Osteoblast (primary cell): Measurements from ENCODE around the gene DIAPH3. TPM values are rescaled to one million over a fixed set of nuclear protein-coding genes. Genes with fewer than 3 reads are reported as not detected.

Experiments
- DNase-seq: peaks from one replicate; pipeline ENCODE4 v3.0.0; 2011; ENCODE audit warnings: low spot score, mixed read lengths; ENCODE audit not compliant: insufficient read length; ENCODE audit errors: missing footprints
- H2AFZ ChIP-seq: 2 replicates; pipeline ENCODE4 v1.6.0; 2011; ENCODE audit warnings: mild to moderate bottlenecking, low read length
- H3K27ac ChIP-seq: 2 replicates; pipeline ENCODE4 v1.5.1; 2011; ENCODE audit warnings: mild to moderate bottlenecking, low read depth, low read length, moderate library complexity
- H3K27me3 ChIP-seq: 2 replicates; pipeline ENCODE4 v1.6.0; 2012; ENCODE audit warnings: mild to moderate bottlenecking, control low read depth, inconsistent platforms, low read length, moderate library complexity; ENCODE audit not compliant: insufficient read depth
- H3K36me3 ChIP-seq: 2 replicates; pipeline ENCODE4 v1.5.1; 2011; ENCODE audit warnings: mild to moderate bottlenecking, low read length, control low read depth, moderate library complexity; ENCODE audit not compliant: insufficient read depth
- H3K4me1 ChIP-seq: 2 replicates; pipeline ENCODE4 v1.5.1; 2011; ENCODE audit warnings: mild to moderate bottlenecking, low read length, control low read depth, moderate library complexity; ENCODE audit not compliant: insufficient read depth
- H3K4me2 ChIP-seq: 2 replicates; pipeline ENCODE4 v1.6.0; 2011; ENCODE audit warnings: mild to moderate bottlenecking, low read length; ENCODE audit not compliant: insufficient read depth
- H3K4me3 ChIP-seq: fragments of 200-600 bp; sonication (generic); 3 replicates; pipeline ENCODE4 v1.5.1; 2012; ENCODE audit warnings: mild to moderate bottlenecking, low read length, inconsistent platforms; ENCODE audit not compliant: insufficient read depth
- H3K79me2 ChIP-seq: 2 replicates; pipeline ENCODE4 v1.6.0; 2012; ENCODE audit warnings: mild to moderate bottlenecking, low read length, control low read depth, inconsistent platforms; ENCODE audit not compliant: insufficient read depth
- H3K9me3 ChIP-seq: 2 replicates; pipeline ENCODE4 v1.5.1; 2011; ENCODE audit warnings: low read depth, low read length, control low read depth
- H4K20me1 ChIP-seq: 2 replicates; pipeline ENCODE4 v1.6.0; 2012; ENCODE audit warnings: mild to moderate bottlenecking, low read length, control low read depth; ENCODE audit not compliant: insufficient read depth
- total RNA-seq: library from RNA; depleted of rRNA; stranded (reverse); fragments of >200 nt; gene quantifications from 2 replicates; pipeline ENCODE4 v1.2.3, GENCODE V29; 2012
- TF ChIP-seq, protein P1 (sequence below): IDR thresholded peaks from 2 replicates; pipeline ENCODE4 v1.5.1; 2011; ENCODE audit warnings: mild to moderate bottlenecking, low read depth, low read length, moderate library complexity; ENCODE audit errors: extremely low read depth

Gene DIAPH3
- total RNA-seq, 1 donor, result 8.3 TPM

DNA sequence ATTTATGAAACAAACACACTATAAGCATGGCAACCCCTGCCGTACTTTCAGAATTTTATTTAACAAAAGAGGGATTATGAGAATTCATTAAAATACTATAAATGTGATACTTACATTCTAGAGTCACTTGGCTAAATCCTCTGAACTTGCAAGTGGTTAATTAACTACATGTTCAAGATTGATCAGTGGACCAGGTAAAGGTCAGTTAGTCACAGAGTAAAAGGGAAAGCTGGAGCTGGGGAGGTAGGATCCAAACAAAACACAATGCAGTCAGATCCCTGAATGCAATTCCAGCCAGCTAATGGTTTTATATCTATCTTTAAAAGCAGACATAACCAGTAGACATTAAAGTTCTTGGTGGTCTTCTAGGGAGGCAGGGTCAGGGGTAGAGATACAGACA lies 270.5 kb downstream of the DIAPH3 start:
- H3K4me3 ChIP-seq, result no peak overlapping the region
- DNase-seq, result no peak
- peaks cover 24% of the 10 kb centered on the region for H3K4me1 ChIP-seq
- H3K4me2 ChIP-seq, result no peak overlapping the region
- no peaks in the 10 kb centered on the region for H3K79me2 ChIP-seq
- no peaks in the 10 kb centered on the region for H4K20me1 ChIP-seq
- H3K27ac ChIP-seq, result peak overlapping the region; percentile 13
- H3K9me3 ChIP-seq, result no peaks in the 10 kb centered on the region
- TF ChIP-seq, protein P1, sequence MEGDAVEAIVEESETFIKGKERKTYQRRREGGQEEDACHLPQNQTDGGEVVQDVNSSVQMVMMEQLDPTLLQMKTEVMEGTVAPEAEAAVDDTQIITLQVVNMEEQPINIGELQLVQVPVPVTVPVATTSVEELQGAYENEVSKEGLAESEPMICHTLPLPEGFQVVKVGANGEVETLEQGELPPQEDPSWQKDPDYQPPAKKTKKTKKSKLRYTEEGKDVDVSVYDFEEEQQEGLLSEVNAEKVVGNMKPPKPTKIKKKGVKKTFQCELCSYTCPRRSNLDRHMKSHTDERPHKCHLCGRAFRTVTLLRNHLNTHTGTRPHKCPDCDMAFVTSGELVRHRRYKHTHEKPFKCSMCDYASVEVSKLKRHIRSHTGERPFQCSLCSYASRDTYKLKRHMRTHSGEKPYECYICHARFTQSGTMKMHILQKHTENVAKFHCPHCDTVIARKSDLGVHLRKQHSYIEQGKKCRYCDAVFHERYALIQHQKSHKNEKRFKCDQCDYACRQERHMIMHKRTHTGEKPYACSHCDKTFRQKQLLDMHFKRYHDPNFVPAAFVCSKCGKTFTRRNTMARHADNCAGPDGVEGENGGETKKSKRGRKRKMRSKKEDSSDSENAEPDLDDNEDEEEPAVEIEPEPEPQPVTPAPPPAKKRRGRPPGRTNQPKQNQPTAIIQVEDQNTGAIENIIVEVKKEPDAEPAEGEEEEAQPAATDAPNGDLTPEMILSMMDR, result no peak
- no peaks in the 10 kb centered on the region for H3K27me3 ChIP-seq
- H3K36me3 ChIP-seq, result no peaks in the 10 kb centered on the region
- H2AFZ ChIP-seq, result peak overlapping the region; percentile 37

DNA sequence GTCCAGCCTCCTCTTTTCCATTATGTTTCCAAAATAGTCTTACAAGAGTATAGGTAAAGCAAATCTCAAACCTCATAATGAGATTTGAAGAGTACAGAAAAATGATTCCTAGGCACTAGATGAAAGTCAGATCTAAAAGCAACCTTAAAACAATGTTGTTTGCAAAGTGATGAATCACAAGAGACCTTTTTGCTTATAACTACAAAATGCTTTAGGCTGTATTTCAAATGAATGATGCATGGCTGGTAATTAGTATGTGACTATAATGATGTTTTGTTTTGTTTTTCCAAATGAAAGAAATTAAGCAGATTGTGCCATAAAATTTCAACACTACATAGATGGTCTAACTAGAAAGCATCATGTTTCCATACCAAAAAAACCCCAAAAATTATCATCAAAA lies 272.7 kb downstream of the DIAPH3 start:
- Histone ChIP-seq H3K4me3 (no peak overlapping the region), H3K4me1 (peaks cover 24% of the 10 kb centered on the region), H3K79me2 (no peaks in the 10 kb centered on the region), H3K9me3 (no peaks in the 10 kb centered on the region), H3K27ac (peak overlapping the region; percentile 29), H2AFZ (no peak overlapping the region), H4K20me1 (no peaks in the 10 kb centered on the region), H3K4me2 (no peak overlapping the region), H3K27me3 (no peaks in the 10 kb centered on the region), H3K36me3 (no peaks in the 10 kb centered on the region)
- no peak for DNase-seq
- TF ChIP-seq, protein P1, result no peak

DNA sequence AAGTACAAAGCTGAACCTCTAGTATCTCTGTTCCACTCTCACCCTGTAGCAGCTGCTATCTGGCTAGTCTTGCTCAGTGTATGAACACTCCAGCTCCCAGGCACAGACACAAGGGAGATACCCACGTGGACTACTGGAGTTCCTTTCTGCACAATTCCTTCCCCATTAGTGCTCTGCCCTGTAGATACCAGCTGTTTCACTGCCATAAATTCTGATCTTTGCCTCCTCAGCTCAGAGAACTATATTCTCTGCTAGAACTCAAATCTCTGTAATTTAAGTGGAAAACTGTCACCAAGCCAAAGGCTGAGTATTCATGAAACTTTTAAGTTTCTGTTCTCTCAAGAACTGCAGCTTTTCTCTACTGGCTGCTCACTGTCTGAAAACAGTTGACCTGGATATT lies 273.7 kb downstream of the DIAPH3 start:
- no peak for DNase-seq
- Histone ChIP-seq H3K4me2 (peak overlapping the region; percentile 37), H3K27me3 (no peaks in the 10 kb centered on the region), H3K36me3 (no peaks in the 10 kb centered on the region), H3K27ac (no peak overlapping the region), H3K4me3 (peak overlapping the region; percentile 10), H3K9me3 (no peaks in the 10 kb centered on the region), H2AFZ (peak overlapping the region; percentile 69), H3K79me2 (no peaks in the 10 kb centered on the region), H4K20me1 (no peaks in the 10 kb centered on the region), H3K4me1 (peaks cover 24% of the 10 kb centered on the region)
- TF ChIP-seq, protein P1, result no peak

DNA sequence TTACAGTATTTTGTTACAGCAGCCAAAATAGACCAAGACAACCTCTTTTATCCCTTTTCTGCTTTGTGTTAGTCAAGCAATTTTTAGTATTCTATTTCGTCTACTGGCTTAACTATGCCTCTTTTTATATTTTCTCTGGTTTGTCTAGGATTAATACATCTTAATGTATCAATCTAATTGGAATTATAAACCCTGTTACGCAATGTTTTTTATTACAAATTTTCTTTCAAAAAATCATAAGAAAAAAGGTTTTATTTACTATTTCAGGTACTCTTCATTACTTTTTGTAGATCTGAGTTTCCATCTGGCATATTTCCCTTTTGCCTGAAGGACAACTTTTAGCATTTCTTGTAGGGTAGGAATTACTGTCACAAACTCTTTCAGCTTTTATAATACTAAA lies 275.3 kb downstream of the DIAPH3 start:
- H3K36me3 ChIP-seq, result no peaks in the 10 kb centered on the region
- H3K27ac ChIP-seq, result no peak overlapping the region
- peaks cover 17% of the 10 kb centered on the region for H3K4me1 ChIP-seq
- no peaks in the 10 kb centered on the region for H4K20me1 ChIP-seq
- TF ChIP-seq, protein P1, result no peak
- H3K79me2 ChIP-seq, result no peaks in the 10 kb centered on the region
- H3K4me3 ChIP-seq, result no peak overlapping the region
- H3K27me3 ChIP-seq, result no peaks in the 10 kb centered on the region
- no peak overlapping the region for H3K4me2 ChIP-seq
- H3K9me3 ChIP-seq, result no peaks in the 10 kb centered on the region
- no peak for DNase-seq
- H2AFZ ChIP-seq, result no peak overlapping the region
